ENCODE measurements around the gene ROBO2.

ROBO2 gene

GRCh38 chr3:77446761-77447160 lies 406.9 kb downstream of the ROBO2 start:
- no peak for DNase-seq

- no peak for DNase-seq
These were observed 409.8 kb downstream of the ROBO2 start for GRCh38 chr3:77449459-77450350.

GRCh38 chr3:77456431-77456830 lies 416.5 kb downstream of the ROBO2 start:
- no peak for DNase-seq

GRCh38 chr3:77456906-77457305 lies 417.0 kb downstream of the ROBO2 start:
- no peak for DNase-seq

- DNase-seq: no peak
These were observed 420.0 kb downstream of the ROBO2 start for GRCh38 chr3:77459926-77460325.

- no peak for DNase-seq
These were observed 420.4 kb downstream of the ROBO2 start for GRCh38 chr3:77460326-77460725.

GRCh38 chr3:77462951-77463350 lies 423.1 kb downstream of the ROBO2 start:
- DNase-seq: no peak

- DNase-seq: no peak
These were observed 424.3 kb downstream of the ROBO2 start for GRCh38 chr3:77464111-77464688.

GRCh38 chr3:77466562-77467115 lies 426.7 kb downstream of the ROBO2 start:
- no peak for DNase-seq

- peak; percentile 44 for DNase-seq
These were observed 428.1 kb downstream of the ROBO2 start for GRCh38 chr3:77467702-77468625.

GRCh38 chr3:77468626-77469020 lies 428.7 kb downstream of the ROBO2 start:
- DNase-seq: no peak

GRCh38 chr3:77475507-77475906 lies 435.6 kb downstream of the ROBO2 start:
- DNase-seq: no peak

GRCh38 chr3:77479021-77479420 lies 439.1 kb downstream of the ROBO2 start:
- no peak for DNase-seq

- no peak for DNase-seq
These were observed 449.3 kb downstream of the ROBO2 start for GRCh38 chr3:77489216-77489615.

GRCh38 chr3:77491961-77492360 lies 452.1 kb downstream of the ROBO2 start:
- no peak for DNase-seq

- DNase-seq: no peak
These were observed 460.8 kb downstream of the ROBO2 start for GRCh38 chr3:77500721-77501120.

GRCh38 chr3:77506384-77506783 lies 466.5 kb downstream of the ROBO2 start:
- DNase-seq: no peak

GRCh38 chr3:77513542-77513941 lies 473.6 kb downstream of the ROBO2 start:
- no peak for DNase-seq

GRCh38 chr3:77514766-77515165 lies 474.9 kb downstream of the ROBO2 start:
- DNase-seq: no peak

GRCh38 chr3:77524463-77524862 lies 484.6 kb downstream of the ROBO2 start:
- DNase-seq: no peak

- DNase-seq: no peak
These were observed 485.2 kb downstream of the ROBO2 start for GRCh38 chr3:77524946-77525682.

GRCh38 chr3:77526573-77527113 lies 486.7 kb downstream of the ROBO2 start:
- DNase-seq: no peak

Measured in NCI-H2029 treated with DMSO at 0.1 percent for 48 hours (cell line).